Panc1 (cell line): ENCODE results near the gene LIPN.

Experiments
- POLR2AphosphoS5 ChIP-seq: IDR thresholded peaks from 2 replicates; pipeline ENCODE4 v1.6.1; 2012; ENCODE audit warnings: mild to moderate bottlenecking, low read depth, low read length, moderate library complexity
- TCF7L2 ChIP-seq: IDR thresholded peaks from 2 replicates; pipeline ENCODE4 v1.6.1; 2011; ENCODE audit warnings: mild to moderate bottlenecking, low read depth, low read length, inconsistent platforms
- TF ChIP-seq, protein P1 (sequence below): fragments of 450-650 bp; IDR thresholded peaks from 2 replicates; pipeline ENCODE4 v1.5.1; 2017; ENCODE audit warnings: mild to moderate bottlenecking

DNA sequence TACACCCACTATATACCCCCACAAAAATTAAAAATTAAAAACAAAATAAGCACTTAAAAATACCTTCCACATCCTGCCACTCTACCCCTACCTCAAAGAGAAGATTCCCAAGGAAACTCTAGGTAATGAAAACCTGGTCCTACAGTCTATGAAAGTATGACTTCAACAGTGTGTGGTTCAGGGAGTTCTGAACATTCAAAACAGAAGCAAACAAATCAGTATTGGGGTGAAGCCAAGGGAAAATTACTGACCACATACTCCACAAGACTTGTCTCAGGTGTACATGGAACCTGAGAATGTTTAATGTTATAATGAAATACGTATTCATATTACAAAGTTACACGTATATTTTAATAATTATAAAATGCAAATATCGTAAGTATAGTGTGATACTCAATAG, 22.4 kb downstream of the LIPN start:
- TF ChIP-seq, protein P1, sequence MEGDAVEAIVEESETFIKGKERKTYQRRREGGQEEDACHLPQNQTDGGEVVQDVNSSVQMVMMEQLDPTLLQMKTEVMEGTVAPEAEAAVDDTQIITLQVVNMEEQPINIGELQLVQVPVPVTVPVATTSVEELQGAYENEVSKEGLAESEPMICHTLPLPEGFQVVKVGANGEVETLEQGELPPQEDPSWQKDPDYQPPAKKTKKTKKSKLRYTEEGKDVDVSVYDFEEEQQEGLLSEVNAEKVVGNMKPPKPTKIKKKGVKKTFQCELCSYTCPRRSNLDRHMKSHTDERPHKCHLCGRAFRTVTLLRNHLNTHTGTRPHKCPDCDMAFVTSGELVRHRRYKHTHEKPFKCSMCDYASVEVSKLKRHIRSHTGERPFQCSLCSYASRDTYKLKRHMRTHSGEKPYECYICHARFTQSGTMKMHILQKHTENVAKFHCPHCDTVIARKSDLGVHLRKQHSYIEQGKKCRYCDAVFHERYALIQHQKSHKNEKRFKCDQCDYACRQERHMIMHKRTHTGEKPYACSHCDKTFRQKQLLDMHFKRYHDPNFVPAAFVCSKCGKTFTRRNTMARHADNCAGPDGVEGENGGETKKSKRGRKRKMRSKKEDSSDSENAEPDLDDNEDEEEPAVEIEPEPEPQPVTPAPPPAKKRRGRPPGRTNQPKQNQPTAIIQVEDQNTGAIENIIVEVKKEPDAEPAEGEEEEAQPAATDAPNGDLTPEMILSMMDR = no peak
- TF ChIP-seq POLR2AphosphoS5 (no peak), TCF7L2 (no peak)
